ENCODE measurements around the gene CPZ.

DNA sequence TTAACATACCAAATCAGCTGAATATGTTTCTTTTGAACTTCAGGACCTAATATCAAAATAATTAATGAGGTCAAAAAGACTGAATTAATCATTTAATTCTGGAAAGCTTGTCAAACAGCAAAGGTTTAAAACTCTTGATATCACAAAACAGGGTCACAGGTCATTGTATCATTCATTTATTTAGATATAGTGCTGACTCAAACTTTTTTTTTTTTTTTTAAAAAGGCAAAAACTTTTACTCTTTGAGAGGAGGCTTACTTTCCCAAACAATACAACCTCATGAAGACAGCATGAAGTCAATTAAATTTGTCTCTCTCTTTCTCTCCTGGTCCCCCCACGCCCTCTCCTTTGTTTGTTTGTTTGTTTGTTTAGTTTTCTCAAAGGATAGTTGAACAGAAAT lies 28.0 kb upstream of the CPZ start:
- TF ChIP-seq EZH2 (IDR thresholded peaks at IDR 0.05; ENCODE audit: borderline replicate concordance, low read length): no peak
- TF ChIP-seq, protein P1, sequence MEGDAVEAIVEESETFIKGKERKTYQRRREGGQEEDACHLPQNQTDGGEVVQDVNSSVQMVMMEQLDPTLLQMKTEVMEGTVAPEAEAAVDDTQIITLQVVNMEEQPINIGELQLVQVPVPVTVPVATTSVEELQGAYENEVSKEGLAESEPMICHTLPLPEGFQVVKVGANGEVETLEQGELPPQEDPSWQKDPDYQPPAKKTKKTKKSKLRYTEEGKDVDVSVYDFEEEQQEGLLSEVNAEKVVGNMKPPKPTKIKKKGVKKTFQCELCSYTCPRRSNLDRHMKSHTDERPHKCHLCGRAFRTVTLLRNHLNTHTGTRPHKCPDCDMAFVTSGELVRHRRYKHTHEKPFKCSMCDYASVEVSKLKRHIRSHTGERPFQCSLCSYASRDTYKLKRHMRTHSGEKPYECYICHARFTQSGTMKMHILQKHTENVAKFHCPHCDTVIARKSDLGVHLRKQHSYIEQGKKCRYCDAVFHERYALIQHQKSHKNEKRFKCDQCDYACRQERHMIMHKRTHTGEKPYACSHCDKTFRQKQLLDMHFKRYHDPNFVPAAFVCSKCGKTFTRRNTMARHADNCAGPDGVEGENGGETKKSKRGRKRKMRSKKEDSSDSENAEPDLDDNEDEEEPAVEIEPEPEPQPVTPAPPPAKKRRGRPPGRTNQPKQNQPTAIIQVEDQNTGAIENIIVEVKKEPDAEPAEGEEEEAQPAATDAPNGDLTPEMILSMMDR (IDR thresholded peaks at IDR 0.05; ENCODE audit: low read length): no peak

Measured in OCI-LY1 (cell line).